ENCODE measurements around the gene ABCC1. TPM values are rescaled to one million over a fixed set of nuclear protein-coding genes. Genes with fewer than 3 reads are reported as not detected.
"Not testable (repeated sequence)": the region's sequence is repeated elsewhere in the genome, so short reads cannot be mapped to it uniquely, and the experiment has no call there.

Gene ABCC1
- total RNA-seq, 1 donor from 2014 or later: 11.6 TPM

DNA sequence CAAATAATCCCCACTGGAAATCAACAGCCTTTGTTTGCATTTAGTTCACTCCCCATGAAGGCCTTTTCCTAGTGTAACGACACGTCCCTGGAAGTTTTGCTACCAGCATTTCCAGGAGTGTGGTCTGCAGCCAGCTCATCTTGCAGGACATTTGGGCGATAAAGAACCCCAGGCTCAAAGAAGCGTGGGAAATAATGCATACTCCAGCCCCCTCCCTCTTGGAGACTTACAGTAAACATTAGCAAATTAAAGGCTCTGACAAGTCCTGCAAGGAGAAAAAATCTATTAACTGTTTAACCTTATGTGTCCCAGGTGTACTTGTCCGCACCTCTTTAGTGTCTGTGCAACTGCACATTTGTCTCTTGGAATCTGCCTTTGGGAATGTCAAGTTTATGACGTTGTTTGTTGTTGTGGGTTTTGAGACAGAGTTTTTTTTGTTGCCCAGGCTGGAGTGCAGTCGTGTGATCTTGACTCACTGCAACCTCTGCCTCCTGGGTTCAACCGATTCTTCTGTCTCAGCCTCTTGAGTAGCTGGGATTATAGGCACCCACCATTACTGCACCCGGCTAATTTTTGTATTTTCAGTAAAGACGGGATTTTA, 131.1 kb downstream of the ABCC1 start:
- DNase-seq (ENCODE audit: low spot score): no peak

DNA sequence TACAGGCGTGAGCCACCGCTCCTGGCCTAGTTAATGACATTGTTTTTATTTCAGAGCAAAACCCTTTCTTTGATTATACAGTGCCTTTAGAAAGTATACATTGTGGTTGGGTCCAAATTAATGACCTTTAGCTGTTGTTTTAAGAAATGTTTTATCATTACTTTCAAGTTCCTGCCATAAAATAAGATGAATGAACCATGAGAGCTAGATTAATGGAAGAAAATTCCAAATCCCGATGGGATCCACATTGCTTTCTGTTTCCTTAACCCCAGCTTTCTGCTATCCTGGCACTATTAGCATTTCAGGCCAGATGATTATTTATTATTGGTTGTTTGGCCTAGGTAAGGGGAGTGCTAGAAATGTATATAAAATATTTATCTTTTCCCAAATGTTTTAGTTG, 131.7 kb downstream of the ABCC1 start:
- no peak for DNase-seq (ENCODE audit: low spot score)

DNA sequence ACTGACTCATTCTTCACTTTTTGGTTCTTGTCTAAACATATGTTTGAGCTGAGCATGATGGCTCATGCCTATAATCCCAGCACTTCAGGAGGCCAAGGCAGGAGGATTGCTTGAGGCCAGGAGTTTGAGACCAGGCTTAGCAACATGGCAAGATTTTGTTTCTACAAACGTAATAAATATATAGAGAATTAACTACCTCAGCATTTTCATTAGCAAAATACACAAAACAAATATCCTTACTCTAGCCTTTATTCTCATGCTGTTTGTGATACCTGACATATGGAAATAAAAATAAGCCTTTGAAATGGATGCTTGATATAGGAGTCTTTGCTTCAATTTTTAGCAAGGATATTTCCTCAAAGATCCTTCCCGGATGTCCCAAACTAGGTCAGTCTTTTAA, 132.8 kb downstream of the ABCC1 start:
- DNase-seq (ENCODE audit: low spot score): no peak

- DNase-seq (ENCODE audit: low spot score): no peak
Observed at GRCh38 chr16:16083421-16084156, 134.2 kb downstream of the ABCC1 start.

- no peak for DNase-seq (ENCODE audit: low spot score)
Observed at GRCh38 chr16:16084874-16085273, 135.5 kb downstream of the ABCC1 start.

DNA sequence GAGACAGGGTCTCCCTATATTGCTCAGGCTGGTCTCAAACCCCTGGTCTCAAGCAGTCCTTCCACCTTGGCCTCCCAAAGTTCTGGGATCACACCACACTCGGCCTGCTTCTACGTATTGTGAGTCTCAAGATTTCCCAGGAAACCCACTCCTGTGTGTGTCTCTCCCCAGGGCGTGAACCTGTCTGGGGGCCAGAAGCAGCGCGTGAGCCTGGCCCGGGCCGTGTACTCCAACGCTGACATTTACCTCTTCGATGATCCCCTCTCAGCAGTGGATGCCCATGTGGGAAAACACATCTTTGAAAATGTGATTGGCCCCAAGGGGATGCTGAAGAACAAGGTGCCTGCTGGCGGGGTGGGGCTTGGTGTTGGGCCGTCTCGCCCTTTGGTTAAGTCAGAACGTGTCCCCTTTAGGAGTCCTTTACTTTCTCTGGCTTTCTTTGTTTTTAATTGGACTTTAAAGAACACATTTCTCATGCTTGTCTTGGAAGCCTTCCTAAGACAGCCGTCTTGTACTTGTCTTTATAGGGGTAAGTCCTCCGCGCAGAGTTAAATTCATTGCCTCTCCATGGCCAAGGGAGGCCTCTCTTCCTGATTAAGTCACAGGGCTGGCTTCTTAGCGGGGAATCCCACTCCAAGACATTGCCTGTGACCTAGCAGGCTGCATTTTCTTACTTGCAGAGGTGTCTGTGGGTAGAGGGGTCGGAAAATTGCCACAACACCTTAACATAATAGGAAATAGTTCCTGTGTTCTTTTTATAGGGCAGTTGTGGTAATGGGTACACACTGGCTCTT, 137.4 kb downstream of the ABCC1 start:
- peak; percentile 18 for DNase-seq (ENCODE audit: low spot score)

GRCh38 chr16:16090238-16090637, 140.8 kb downstream of the ABCC1 start:
- DNase-seq (ENCODE audit: low spot score): no peak

DNA sequence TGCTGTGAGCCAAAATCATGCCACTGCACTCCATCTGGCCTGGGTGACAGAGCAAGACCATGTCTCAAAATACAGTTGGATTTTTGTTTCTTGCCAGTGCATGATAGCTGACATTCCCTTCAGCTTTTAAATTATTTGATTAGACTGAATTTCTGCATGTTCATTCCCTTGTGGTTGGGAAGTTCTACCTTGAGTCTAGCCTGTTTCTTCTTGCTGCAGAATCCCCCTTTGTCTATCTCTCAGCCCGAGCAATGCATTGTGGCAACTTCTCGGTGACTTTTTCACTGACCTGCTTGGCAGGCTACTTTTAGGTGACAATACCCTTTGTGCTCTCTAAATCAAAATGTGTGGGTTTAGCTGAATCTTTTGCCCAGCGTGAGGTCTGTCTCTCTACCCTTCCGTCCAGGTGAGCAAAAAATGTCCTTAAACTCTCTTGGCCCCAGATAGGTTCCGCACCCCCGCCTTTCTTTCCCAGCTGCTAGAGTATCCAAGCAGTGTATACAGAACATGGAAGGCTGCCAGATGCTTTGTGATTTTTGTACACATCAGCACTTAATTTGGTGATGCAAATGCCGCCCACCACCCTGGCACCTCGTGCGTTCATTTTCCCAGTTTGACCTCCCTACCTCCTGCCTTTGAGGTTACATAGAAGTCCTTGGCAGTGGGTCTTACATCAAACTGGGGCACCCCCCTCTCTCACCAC, 143.7 kb downstream of the ABCC1 start:
- no peak for DNase-seq (ENCODE audit: low spot score)

GRCh38 chr16:16093628-16094332, 144.4 kb downstream of the ABCC1 start:
- DNase-seq (ENCODE audit: low spot score): no peak

- DNase-seq (ENCODE audit: low spot score): no peak
Observed at GRCh38 chr16:16095646-16096045, 146.2 kb downstream of the ABCC1 start.

GRCh38 chr16:16096121-16096857, 146.9 kb downstream of the ABCC1 start:
- DNase-seq (ENCODE audit: low spot score): peak; percentile 91

DNA sequence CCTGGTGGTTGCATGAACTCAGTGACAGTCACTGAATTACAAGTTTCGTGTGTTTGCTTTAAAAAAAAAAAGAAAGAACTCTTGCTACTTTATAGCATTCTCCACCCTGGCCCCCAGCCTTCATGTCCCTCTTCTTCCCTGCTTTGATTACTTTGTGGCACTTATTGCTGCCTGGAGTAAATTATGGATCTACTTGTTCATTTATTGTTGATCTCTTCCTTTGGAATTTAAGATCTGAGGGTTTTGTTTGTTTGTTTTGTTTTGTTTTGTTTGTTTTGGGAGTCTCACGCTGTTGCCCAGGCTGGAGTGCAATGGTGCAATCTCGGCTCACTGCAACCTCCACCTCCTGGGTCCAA, 147.4 kb downstream of the ABCC1 start:
- no peak for DNase-seq (ENCODE audit: low spot score)

DNA sequence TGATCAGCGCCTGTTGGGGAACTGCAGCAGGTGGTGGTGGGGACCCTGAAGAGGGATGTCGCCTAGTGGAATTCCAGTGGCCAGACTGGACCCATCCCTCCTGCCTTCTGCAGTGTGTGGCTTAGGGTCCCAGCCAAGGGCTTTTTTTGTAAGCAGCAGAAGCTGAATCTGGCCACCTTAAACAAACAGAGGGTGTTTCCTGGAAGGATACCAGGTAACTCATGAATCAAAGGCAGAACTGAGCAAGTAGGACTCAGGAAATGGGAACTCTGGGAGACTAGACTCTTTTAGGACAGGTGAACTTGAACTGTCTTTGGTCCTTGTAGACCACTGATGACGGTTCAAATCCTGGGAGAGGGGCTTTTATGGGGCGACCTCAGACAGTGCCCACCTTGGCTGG, 149.9 kb downstream of the ABCC1 start:
- no peak for DNase-seq (ENCODE audit: low spot score)

- no peak for DNase-seq (ENCODE audit: low spot score)
Observed at GRCh38 chr16:16100631-16101030, 151.2 kb downstream of the ABCC1 start.

DNA sequence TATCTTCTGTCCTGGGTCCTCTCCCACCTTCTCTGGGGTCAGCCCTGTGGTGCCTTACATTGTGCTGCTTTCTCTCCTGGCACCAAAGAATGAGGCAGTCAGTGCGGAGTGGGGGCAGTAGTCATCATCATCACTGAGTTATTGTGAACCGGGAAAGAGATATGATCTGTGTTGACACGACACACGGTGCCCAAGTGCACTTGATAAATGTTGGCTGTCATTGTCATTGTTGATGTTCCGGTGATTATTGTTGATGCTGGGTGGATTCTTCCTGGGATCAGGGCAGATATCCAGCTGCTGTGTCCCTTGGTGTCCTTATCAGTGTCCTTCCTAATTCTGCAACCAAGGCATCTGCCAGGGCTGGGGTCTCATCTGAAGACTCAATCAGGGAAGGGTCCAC, 152.2 kb downstream of the ABCC1 start:
- no peak for DNase-seq (ENCODE audit: low spot score)

DNA sequence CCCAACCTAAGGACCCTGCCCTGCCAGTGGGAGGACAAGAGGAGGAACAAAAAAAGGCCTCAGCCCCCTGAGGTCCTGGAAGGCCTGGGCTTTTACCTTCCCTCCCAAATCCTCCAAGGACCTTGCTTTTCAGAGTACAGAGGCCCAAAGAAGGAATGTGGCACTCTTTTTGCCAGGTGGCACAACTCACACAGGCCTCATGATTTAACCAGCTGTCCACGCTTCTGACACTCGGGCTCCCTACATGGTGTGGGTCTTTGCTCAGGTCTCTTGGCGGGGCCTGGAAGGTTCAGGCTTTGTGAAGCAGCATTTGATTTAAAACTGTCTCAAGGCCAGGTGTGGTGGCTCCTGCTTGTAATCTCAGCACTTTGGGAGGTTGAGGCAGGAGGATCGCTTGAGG, 153.3 kb downstream of the ABCC1 start:
- no peak for DNase-seq (ENCODE audit: low spot score)

- not testable (repeated sequence) for DNase-seq (ENCODE audit: low spot score)
Observed at GRCh38 chr16:16104132-16104803, 154.9 kb downstream of the ABCC1 start.

DNA sequence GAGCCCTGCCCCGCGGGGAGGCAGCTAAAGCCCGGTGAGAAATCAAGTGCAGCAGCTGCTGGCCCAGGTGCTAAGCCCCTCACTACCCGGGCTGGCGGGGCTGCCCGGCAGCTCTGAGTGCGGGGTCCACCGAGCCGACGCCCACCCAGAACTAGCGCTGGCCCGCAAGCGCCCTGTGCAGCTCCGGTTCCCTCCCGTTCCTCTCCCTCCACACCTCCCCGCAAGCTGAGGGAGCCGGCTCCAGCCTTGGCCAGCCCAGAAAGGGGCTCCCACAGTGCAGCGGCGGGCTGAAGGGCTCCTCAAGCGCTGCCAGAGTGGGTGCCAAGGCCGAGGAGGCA, 155.4 kb downstream of the ABCC1 start:
- not testable (repeated sequence) for DNase-seq (ENCODE audit: low spot score)

GRCh38 chr16:16105646-16106045, 156.2 kb downstream of the ABCC1 start:
- DNase-seq (ENCODE audit: low spot score): no peak

- DNase-seq (ENCODE audit: low spot score): no peak
Observed at GRCh38 chr16:16106466-16106865, 157.1 kb downstream of the ABCC1 start.
